SU-DHL-6 (cell line): ENCODE data around the gene CERS1.

Experiments
- CTCF ChIP-seq: fragments of 200-600 bp; sonication (generic); IDR thresholded peaks from one replicate; pipeline ENCODE4 v1.5.1; 2017; ENCODE audit warnings: antibody characterized with exemption, mild to moderate bottlenecking, low read length, moderate library complexity; ENCODE audit not compliant: insufficient read depth, poor library complexity, severe bottlenecking
- EZH2phosphoT487 ChIP-seq: fragments of 200-600 bp; sonication (generic), shearing (Covaris generic); conservative IDR thresholded peaks from 2 replicates; pipeline ENCODE4 v1.6.1; 2018; ENCODE audit warnings: mild to moderate bottlenecking, antibody characterized with exemption, low read length, moderate library complexity, mixed read lengths

- TF ChIP-seq CTCF = no peak
- TF ChIP-seq EZH2phosphoT487 = no peak
Observed at GRCh38 chr19:18932216-18932841, 36.4 kb upstream of the CERS1 start.
